HepG2 (cell line): ENCODE measurements around the gene DMPK. TPM values are rescaled to one million over a fixed set of nuclear protein-coding genes. Genes with fewer than 3 reads are reported as not detected.
A peak's percentile ranks its signal among the peaks of the same experiment; 100 is the strongest.

Experiments used
- BHLHE40 ChIP-seq: IDR thresholded peaks from 2 replicates; pipeline ENCODE4 v1.6.1; 2011; ENCODE audit warnings: low read length, improper control_type of control experiment
- CEBPG ChIP-seq: IDR thresholded peaks from 2 replicates; pipeline ENCODE4 v1.6.1; 2016
- EZH2 ChIP-seq: conservative IDR thresholded peaks from 2 replicates; pipeline ENCODE4 v1.6.1; 2012; ENCODE audit warnings: mild to moderate bottlenecking, low read depth, low read length, moderate library complexity
- HNF4G ChIP-seq, 2 experiments: sonication (generic) in 1 of 2; formaldehyde crosslinking in 1 of 2; IDR thresholded peaks; 2 replicates each; pipeline versions ENCODE4 v1.4.0 to v1.6.1; 2011 to 2020; ENCODE audit warnings: borderline replicate concordance in 2 of 2, low read depth in 2 of 2, mild to moderate bottlenecking in 2 of 2, low read length in 1 of 2, missing genetic modification reagents in 1 of 2, moderate library complexity in 1 of 2
- JDP2 ChIP-seq: sonication (generic); formaldehyde crosslinking; IDR thresholded peaks from 2 replicates; pipeline ENCODE4 v1.8.1; 2022; ENCODE audit warnings: missing genetic modification reagents, borderline replicate concordance
- KMT2B ChIP-seq: IDR thresholded peaks from 2 replicates; pipeline ENCODE4 v1.6.1; 2016; ENCODE audit warnings: missing genetic modification reagents, missing compliant biosample characterization
- MAF1 ChIP-seq: sonication (generic); formaldehyde crosslinking; IDR thresholded peaks from 2 replicates; pipeline ENCODE4 v1.5.0; 2020; ENCODE audit warnings: missing genetic modification reagents, borderline replicate concordance
- MEIS2 ChIP-seq: sonication (generic); formaldehyde crosslinking; IDR thresholded peaks from 2 replicates; pipeline ENCODE4 v1.9.0; 2021; ENCODE audit warnings: mild to moderate bottlenecking, missing genetic modification reagents
- NFIB ChIP-seq: sonication (generic); formaldehyde crosslinking; IDR thresholded peaks from 2 replicates; pipeline ENCODE4 v1.9.0; 2021; ENCODE audit warnings: missing genetic modification reagents, mild to moderate bottlenecking, borderline replicate concordance
- PHF21A ChIP-seq: sonication (generic); formaldehyde crosslinking; IDR thresholded peaks from 2 replicates; pipeline ENCODE4 v1.5.0; 2020; ENCODE audit warnings: mild to moderate bottlenecking, missing genetic modification reagents
- PPARG ChIP-seq: conservative IDR thresholded peaks from 2 replicates; pipeline ENCODE4 v1.6.1; 2016; ENCODE audit warnings: missing biosample characterization, missing genetic modification reagents
- PRMT3 ChIP-seq: sonication (generic); formaldehyde crosslinking; IDR thresholded peaks from 2 replicates; pipeline ENCODE4 v1.8.1; 2022; ENCODE audit warnings: low read depth, mild to moderate bottlenecking, moderate library complexity, missing genetic modification reagents, borderline replicate concordance
- PRPF4 ChIP-seq: fragments of 200-400 bp; formaldehyde crosslinking; IDR thresholded peaks from 2 replicates; pipeline ENCODE4 v1.6.1; 2016; ENCODE audit warnings: low read length, low read depth; ENCODE audit not compliant: poor library complexity, severe bottlenecking
- RBM39 ChIP-seq: fragments of 200-400 bp; formaldehyde crosslinking; IDR thresholded peaks from one replicate; pipeline ENCODE4 v1.6.1; 2018; ENCODE audit warnings: antibody characterized with exemption, mild to moderate bottlenecking, low read depth, low read length; ENCODE audit not compliant: poor library complexity, severe bottlenecking
- RXRB ChIP-seq: IDR thresholded peaks from 2 replicates; pipeline ENCODE4 v1.6.1; 2016; ENCODE audit warnings: borderline replicate concordance, missing genetic modification reagents, missing compliant biosample characterization
- SP1 ChIP-seq, 2 experiments: fragments of 450-650 bp in 1 of 2; sonication (generic) in 1 of 2; formaldehyde crosslinking in 1 of 2; IDR thresholded peaks; 2 replicates each; pipeline versions ENCODE4 v1.4.0 to v1.6.1; 2016 to 2020; ENCODE audit warnings: missing genetic modification reagents in 1 of 2
- TCF7L2 ChIP-seq: IDR thresholded peaks from 2 replicates; pipeline ENCODE4 v1.6.1; 2011; ENCODE audit warnings: mild to moderate bottlenecking, low read depth, low read length, moderate library complexity
- TRIM24 ChIP-seq: sonication (generic); formaldehyde crosslinking; IDR thresholded peaks from 2 replicates; pipeline ENCODE4 v1.8.0; 2022; ENCODE audit warnings: mild to moderate bottlenecking, missing genetic modification reagents
- XBP1 ChIP-seq: sonication (generic); formaldehyde crosslinking; IDR thresholded peaks from 2 replicates; pipeline ENCODE4 v1.5.0; 2020; ENCODE audit warnings: missing genetic modification reagents
- ZNF564 ChIP-seq: sonication (generic); formaldehyde crosslinking; IDR thresholded peaks from 2 replicates; pipeline ENCODE4 v1.8.1; 2023; ENCODE audit warnings: mild to moderate bottlenecking, missing genetic modification reagents
- ZNF616 ChIP-seq: sonication (generic); formaldehyde crosslinking; IDR thresholded peaks from 2 replicates; pipeline ENCODE4 v1.5.0; 2020; ENCODE audit warnings: low read depth, mild to moderate bottlenecking, missing genetic modification reagents
- ZNF883 ChIP-seq: sonication (generic); formaldehyde crosslinking; IDR thresholded peaks from 2 replicates; pipeline ENCODE4 v1.5.1; 2020; ENCODE audit warnings: mild to moderate bottlenecking, missing genetic modification reagents; ENCODE audit errors: not compliant biosample characterization
- ZSCAN12 ChIP-seq: sonication (generic); formaldehyde crosslinking; IDR thresholded peaks from 2 replicates; pipeline ENCODE4 v1.9.0; 2021; ENCODE audit warnings: mild to moderate bottlenecking, missing genetic modification reagents
- polyA plus RNA-seq, 8 experiments: library from polyadenylated mRNA; depleted of rRNA in 3 of 8; stranded (reverse) in 7 of 8; unstranded in 1 of 8; fragments of >200 nt; fragmentation: Illumina TruSeq in 4 of 8; extraction: Trizol in 4 of 8; gene quantifications; 2 replicates each; pipeline versions ENCODE4 v1.2.1 to v1.2.3, GENCODE V29; 2011 to 2016; ENCODE audit warnings: low read depth in 4 of 8, missing spikeins in 1 of 8, mixed read lengths in 1 of 8; ENCODE audit not compliant: insufficient read depth in 1 of 8
- total RNA-seq, 5 experiments: library from RNA; depleted of rRNA; stranded (reverse); fragments of >200 nt; fragmentation: Illumina TruSeq; extraction: Trizol; gene quantifications; 2 replicates each; pipeline ENCODE4 v1.2.3, GENCODE V29; 2016; ENCODE audit warnings: low read depth in 1 of 5
- TF ChIP-seq, protein P1 (sequence below), 2 experiments: sonication (generic) in 1 of 2; formaldehyde crosslinking in 1 of 2; IDR thresholded peaks; 2 replicates each; pipeline versions ENCODE4 v1.4.0 to v1.6.1; 2018 to 2020; ENCODE audit warnings: missing genetic modification reagents in 2 of 2, borderline replicate concordance in 1 of 2, low read depth in 1 of 2, mild to moderate bottlenecking in 1 of 2, missing biosample characterization in 1 of 2
- TF ChIP-seq, protein P2 (sequence below): sonication (generic); formaldehyde crosslinking; IDR thresholded peaks from 2 replicates; pipeline ENCODE4 v1.5.1; 2020; ENCODE audit warnings: missing genetic modification reagents, mild to moderate bottlenecking, borderline replicate concordance
- TF ChIP-seq, protein P3 (sequence below): sonication (generic); formaldehyde crosslinking; IDR thresholded peaks from 2 replicates; pipeline ENCODE4 v1.5.1; 2020; ENCODE audit warnings: missing genetic modification reagents, mild to moderate bottlenecking, borderline replicate concordance

The DMPK gene
- total and polyA plus RNA-seq, 2 of the 13 experiments (the other 11 are each of a cell fraction or from before 2014, with no cell fraction given), result 5.3 to 8.8 TPM

DNA sequence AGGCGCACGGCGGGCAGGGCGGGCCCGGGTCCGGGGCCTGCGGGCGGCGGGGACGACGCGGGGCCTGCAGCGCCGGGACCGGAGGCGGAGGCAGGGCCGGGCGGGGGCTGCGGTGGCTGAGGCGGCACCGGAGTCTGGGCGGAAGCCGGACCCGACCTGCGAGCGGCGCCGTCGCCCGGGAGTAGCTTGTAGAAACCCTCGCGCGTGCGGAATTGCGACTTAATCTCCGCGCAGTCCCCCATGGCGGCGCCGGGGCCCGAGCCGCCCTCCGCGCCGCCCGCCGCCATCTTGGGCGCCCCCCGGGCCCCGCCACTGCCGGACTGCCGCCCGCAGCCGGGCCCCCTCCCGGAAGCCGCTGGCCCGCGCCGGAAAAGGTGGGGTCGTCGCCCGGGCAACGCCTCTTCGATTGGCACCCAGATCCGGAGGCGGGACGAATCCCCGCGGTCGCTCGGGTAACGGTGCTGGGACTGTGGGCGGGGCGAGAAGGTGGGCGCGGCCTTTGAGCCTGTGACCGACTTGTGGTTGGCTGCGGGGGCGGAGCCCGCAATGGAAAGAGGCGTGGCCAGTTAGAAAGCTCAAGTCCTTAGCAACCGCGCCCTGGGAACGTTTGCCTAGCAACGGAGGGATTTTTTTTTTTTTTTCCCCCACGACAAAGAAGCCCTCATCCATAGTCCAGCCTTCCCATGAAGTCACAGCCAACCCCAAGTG, 10.3 kb upstream of the DMPK start, which contains the start of gene DMWD (continued):
- TF ChIP-seq CEBPG (CRISPR knock-in tag) (no peak), PRPF4 (no peak), RBM39 (no peak), XBP1 (CRISPR knock-in tag) (no peak), PHF21A (CRISPR knock-in tag) (no peak), MEIS2 (CRISPR knock-in tag) (peak; percentile 18; the same call in 1 of the 2 replicates), MAF1 (CRISPR knock-in tag) (no peak), SP1 (IDR thresholded peaks at IDR 0.05) (no peak), SP1 (CRISPR knock-in tag; IDR thresholded peaks at IDR 0.05) (peak; percentile 70; the same call in 1 of the 2 replicates), PRMT3 (CRISPR knock-in tag) (no peak), EZH2 (no peak), PPARG (CRISPR knock-in tag) (no peak), JDP2 (CRISPR knock-in tag) (no peak), ZNF564 (no peak), ZSCAN12 (CRISPR knock-in tag) (no peak), TCF7L2 (no peak), BHLHE40 (no peak), ZNF883 (CRISPR knock-in tag) (no peak), ZNF616 (CRISPR knock-in tag) (no peak), HNF4G (IDR thresholded peaks at IDR 0.05; ENCODE audit: borderline replicate concordance, low read depth, low read length) (no peak), HNF4G (CRISPR knock-in tag; IDR thresholded peaks at IDR 0.05; ENCODE audit: borderline replicate concordance, low read depth) (no peak), RXRB (no peak), TRIM24 (CRISPR knock-in tag) (no peak), KMT2B (0 out of 2 replicates have a peak, but pooled peaks have one; percentile 20), NFIB (CRISPR knock-in tag) (no peak)
- TF ChIP-seq, protein P1, sequence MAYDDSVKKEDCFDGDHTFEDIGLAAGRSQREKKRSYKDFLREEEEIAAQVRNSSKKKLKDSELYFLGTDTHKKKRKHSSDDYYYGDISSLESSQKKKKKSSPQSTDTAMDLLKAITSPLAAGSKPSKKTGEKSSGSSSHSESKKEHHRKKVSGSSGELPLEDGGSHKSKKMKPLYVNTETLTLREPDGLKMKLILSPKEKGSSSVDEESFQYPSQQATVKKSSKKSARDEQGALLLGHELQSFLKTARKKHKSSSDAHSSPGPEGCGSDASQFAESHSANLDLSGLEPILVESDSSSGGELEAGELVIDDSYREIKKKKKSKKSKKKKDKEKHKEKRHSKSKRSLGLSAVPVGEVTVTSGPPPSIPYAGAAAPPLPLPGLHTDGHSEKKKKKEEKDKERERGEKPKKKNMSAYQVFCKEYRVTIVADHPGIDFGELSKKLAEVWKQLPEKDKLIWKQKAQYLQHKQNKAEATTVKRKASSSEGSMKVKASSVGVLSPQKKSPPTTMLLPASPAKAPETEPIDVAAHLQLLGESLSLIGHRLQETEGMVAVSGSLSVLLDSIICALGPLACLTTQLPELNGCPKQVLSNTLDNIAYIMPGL (CRISPR knock-in tag; IDR thresholded peaks at IDR 0.05; ENCODE audit: borderline replicate concordance in 1 of 2, low read depth in 1 of 2), result 0 out of 4 replicates have a peak, but pooled peaks have one; percentile 22 to 32
- TF ChIP-seq, protein P2, sequence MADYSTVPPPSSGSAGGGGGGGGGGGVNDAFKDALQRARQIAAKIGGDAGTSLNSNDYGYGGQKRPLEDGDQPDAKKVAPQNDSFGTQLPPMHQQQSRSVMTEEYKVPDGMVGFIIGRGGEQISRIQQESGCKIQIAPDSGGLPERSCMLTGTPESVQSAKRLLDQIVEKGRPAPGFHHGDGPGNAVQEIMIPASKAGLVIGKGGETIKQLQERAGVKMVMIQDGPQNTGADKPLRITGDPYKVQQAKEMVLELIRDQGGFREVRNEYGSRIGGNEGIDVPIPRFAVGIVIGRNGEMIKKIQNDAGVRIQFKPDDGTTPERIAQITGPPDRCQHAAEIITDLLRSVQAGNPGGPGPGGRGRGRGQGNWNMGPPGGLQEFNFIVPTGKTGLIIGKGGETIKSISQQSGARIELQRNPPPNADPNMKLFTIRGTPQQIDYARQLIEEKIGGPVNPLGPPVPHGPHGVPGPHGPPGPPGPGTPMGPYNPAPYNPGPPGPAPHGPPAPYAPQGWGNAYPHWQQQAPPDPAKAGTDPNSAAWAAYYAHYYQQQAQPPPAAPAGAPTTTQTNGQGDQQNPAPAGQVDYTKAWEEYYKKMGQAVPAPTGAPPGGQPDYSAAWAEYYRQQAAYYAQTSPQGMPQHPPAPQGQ (CRISPR knock-in tag), result no peak
- TF ChIP-seq, protein P3, sequence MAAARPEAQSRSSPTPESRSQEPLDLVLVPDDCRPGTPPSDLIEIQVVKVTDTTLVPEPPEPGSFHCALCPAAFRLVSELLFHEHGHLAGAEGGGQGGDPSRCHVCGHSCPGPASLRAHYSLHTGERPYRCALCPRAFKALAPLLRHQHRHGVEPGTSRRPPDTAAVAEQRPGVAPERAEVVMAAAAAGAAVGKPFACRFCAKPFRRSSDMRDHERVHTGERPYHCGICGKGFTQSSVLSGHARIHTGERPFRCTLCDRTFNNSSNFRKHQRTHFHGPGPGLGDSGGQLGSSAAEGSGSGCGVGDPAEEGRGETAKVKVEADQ, result no peak; the same call in 1 of the 2 replicates
